UCSD-AML1 (cell line): ENCODE measurements around the gene BPIFA2.
"Not testable (repeated sequence)": the region's sequence is repeated elsewhere in the genome, so short reads cannot be mapped to it uniquely, and the experiment has no call there.

Experiments
- DNase-seq: peaks from one replicate; lab custom pipeline; 2025; ENCODE audit not compliant: unreplicated experiment; lab: John Stamatoyannopoulos, UW

The BPIFA2 gene

GRCh38 chr20:33160681-33161080, 7.3 kb upstream of the BPIFA2 start:
- DNase-seq, result no peak

- DNase-seq, result no peak
These were observed 5.6 kb upstream of the BPIFA2 start for GRCh38 chr20:33162313-33162712.

DNA sequence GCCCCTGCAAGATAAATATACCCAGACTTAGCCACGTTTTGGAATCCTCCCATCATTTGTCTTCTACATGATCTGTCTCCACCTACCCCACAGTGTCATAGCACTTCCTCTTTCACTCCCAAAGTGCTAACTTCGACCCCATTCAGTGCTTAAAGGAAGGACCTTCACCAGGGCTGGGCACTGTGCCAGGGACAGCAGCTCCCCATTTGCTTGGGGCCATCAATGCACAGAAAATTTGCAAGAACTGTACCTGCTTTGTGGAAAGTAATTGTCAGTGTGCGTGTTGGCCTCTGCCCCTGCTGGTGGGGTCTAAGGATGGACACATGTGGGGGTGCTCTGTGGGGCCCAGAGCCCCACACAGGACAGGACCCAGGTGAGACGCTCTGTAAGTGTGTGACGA, 5.2 kb upstream of the BPIFA2 start:
- no peak for DNase-seq

GRCh38 chr20:33163856-33164762, 3.9 kb upstream of the BPIFA2 start:
- no peak for DNase-seq

GRCh38 chr20:33164763-33165095, 3.2 kb upstream of the BPIFA2 start:
- no peak for DNase-seq

DNA sequence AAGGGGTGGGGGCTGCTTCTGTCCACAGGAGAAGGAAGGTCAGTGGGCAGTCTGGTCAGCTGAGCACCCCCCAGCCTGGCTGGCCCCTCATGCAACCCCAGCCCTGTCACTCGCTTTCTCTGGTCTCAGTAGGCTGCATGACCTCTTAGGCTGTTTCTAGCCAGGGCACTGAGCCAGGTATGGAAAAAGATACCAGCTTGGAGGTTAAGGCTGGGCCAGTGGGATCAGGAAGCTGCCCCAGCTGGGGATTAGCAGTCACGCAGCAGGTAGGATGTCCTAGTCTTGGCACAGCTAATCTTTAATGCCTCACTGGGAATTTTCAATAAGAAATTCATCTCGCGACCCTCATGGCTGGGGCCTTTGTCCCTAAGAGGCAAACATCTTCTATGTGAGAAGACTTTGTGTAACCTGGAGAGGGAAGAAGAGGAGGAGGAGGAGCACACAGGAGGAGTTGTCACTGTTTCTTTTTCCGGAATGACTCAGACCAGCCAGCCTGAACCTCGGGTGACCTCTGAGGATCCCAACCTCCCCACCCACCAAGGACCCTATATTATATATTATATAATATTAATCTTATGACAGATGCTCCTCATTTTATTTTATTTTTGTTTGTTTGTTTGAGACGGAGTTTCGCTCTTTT, 2.4 kb upstream of the BPIFA2 start:
- no peak for DNase-seq

DNA sequence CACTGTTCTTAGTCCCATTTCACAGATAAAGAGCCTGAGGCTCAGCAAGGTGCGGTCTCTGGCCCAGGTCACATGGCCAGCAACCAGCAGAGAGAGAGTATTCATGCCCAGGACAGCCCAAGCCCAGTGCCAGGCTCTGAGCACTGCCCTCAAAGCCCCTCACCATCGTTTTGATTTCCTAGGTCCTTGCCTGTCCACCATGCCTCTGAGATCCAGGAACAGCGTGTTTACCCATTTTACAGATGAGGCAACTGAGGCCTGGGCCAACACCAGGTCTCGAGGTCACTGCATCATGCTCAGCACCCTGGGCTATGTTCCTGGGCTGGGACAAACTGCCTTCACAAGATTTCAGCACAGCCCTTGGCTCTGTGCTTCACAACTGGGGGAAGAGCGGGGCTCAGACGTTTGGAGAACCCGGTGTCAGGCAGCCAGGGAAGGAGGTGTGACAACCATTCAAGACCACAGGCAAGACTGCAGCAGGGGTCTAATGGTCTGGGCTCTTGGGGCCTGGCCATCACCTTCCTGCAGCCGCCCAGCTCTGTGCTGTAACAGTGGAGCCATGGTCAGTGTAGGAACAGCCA, 1.3 kb upstream of the BPIFA2 start:
- DNase-seq, result no peak

DNA sequence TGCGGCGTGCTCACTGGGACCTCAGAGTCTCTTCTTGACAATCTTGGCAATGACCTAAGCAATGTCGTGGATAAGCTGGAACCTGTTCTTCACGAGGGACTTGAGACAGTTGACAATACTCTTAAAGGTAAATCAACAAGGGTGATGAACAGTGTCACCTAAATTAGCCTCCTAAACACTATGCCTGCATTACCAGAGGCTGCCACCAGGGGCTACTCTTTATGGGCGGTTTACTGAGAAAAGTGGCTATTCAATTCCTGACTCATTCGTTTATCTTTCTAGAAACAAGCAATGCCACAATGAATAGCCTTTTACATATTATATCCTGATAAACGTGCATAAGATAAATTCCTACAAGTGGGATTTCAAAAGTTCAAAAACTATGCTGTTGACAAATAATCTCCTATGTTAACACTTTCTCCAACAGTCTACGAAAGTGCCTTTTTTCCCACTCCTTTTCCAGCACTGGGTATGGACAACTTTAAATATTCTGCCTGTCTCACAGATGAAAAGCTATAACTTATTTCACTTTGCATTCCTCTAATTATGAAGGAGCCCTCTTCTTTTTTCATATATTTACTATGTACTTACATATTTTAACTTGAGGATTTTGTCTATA, 1.3 kb downstream of the BPIFA2 start:
- DNase-seq, result no peak

GRCh38 chr20:33172781-33173180, 4.8 kb downstream of the BPIFA2 start:
- no peak for DNase-seq

- DNase-seq, result no peak
These were observed 7.2 kb downstream of the BPIFA2 start for GRCh38 chr20:33175123-33175522.

GRCh38 chr20:33176101-33176500, 8.1 kb downstream of the BPIFA2 start:
- no peak for DNase-seq

DNA sequence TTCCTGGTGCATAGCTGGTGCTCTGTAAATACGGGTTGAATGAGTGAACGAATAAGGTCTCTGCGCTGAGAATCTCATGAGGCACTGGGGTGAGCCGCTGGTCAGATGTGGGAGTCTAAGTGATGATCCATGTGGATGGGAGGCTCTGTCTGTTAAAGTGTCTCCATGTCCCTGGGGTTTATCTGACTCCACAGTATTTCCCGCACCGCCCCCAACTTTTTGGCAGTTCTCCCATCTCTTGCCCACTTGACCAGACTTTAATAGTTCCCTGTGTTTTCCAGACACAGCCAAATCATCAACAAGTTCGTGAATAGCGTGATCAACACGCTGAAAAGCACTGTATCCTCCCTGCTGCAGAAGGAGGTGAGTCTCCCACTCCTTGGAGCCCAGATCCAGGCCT, 9.9 kb downstream of the BPIFA2 start:
- DNase-seq, result no peak

DNA sequence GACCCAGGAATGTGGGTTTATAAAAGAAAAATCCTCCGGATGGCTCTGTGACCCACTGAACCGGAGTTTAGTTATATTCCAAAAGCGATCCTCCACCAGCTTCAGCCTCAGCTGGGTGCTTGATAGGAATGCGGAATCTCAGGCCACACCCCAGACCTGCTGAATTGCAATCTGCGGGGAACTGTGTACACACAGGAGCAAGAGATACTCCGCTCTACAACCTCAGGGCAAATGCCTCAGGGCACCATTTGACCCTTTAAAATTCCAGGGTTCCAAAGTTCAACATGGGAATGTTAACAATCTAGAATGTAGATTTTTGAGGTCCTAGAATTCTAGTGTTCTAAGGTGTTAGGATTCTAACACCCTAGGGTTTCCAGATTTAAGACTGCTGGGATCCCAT, 10.8 kb downstream of the BPIFA2 start:
- DNase-seq, result no peak

GRCh38 chr20:33180169-33180568, 12.2 kb downstream of the BPIFA2 start:
- DNase-seq, result no peak

DNA sequence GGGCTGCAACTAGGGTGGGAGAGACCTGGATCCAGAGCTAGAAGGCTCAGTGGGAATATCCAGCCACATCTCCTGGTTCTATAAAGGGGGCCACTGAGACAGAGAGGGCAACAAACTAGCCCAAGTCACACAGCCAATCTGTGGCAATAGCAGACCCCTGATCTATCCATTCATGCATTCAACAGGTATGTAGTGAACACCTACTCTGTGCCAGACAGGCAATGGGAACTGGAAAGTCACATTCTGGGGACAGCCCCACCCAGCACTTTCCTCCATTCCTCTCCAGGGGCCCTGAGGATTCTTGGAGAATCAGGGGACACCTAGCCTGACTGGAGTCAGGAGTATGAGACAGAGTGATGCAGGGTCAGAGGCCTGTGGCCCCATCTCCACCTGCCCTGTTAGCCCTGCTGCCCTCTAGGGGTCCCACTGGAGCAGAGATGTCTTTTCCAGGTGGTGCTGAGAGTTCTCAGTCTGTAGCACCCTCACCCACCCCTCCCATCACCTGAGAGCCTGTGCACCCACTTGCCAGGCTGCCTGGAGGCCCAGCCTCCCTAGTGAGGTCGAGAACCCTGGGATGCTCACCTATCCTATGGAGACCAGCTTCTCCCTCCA, 13.6 kb downstream of the BPIFA2 start:
- no peak for DNase-seq

DNA sequence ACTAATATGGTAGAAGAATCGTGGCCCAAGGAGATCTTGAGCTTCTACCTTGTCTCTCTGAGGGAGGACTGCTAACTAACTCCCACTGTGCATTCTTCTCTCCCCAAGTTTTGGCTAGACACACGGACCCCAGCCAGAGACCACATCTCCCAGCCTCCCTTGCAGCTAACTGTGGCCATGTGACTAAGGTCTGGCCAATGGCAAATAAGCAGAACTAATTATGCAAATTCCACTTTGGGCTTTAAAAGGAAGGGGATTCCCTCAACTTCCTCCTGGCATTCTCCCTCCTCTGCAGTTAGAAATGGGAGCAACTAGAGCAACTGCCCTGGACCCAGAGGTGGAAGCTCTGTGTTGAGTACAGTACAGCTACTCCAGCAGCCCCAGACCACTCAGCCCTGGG, 15.4 kb downstream of the BPIFA2 start:
- DNase-seq, result no peak

DNA sequence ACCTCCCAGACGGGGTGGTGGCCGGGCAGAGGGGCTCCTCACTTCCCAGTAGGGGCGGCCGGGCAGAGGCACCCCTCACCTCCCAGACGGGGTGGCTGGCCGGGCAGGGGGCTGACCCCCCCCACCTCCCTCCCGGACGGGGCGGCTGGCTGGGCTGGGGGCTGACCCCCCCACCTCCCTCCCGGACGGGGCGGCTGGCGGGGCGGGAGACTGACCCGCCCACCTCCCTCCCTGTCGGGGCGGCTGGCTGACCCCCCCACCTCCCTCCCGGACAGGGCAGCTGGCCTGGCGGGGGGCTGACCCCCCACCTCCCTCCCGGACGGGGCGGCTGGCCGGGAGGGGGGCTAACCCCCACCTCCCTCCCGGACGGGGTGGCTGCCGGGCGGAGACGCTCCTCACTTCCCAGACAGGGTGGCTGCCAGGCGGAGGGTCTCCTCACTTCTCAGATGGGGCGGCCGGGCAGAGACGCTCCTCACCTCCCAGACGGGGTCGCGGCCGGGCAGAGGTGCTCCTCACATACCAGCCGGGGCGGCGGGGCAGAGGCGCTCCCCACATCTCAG, 17.2 kb downstream of the BPIFA2 start:
- not testable (repeated sequence) for DNase-seq

DNA sequence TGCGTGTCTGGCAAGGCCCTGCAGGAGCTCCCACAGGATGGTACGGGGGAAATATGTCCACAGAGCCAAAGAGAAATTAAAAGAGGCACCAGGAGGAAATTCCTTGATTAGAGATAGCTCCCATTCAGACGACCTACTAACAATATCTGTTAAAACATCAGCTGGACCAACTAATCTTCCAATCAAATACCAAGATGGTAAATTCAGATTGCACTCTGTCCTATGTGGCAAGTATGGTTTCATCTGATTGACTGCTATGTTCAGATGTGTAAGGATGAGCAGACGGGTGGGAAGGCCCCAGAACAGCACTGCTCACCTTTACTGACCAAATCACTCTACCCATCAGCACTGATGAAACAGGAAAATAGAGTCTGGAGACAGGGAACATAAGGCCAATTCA, 19.5 kb downstream of the BPIFA2 start:
- no peak for DNase-seq

DNA sequence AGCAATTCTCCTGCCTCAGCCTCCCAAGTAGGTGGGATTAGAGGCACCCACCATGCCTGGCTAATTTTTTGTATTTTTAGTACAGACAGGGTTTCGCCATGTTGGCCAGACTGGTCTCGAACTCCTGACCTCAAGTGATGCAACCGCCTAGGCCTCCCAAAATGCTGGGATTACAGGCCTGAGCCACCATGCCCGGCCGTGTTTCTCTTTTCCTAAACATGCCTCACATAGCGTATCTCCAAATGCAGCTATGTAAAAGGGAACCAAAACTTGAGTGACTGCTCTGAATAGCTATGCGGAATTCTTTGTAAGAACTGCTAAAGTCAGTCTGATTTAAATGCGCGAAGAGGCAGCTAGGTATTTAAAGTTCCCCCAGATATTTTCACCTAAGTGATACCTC, 20.5 kb downstream of the BPIFA2 start:
- no peak for DNase-seq

DNA sequence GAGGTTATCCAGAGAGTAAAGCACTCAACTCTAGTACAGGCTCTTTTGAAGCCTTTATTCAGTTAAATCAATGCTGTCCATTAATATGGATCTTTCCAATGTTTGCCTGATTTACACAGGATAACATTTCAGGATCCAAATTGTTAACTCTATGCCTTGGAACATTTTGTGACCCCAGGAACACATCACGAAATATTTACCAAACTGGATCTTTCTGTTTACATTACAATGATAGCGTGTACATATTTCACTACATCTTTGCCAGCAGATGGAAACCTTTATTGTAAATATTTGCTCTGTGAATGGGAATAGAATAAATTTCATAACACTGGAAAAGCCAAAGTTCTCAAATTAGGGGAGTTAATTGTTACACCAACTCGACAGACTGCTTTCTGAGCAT, 23.5 kb downstream of the BPIFA2 start:
- DNase-seq, result no peak

DNA sequence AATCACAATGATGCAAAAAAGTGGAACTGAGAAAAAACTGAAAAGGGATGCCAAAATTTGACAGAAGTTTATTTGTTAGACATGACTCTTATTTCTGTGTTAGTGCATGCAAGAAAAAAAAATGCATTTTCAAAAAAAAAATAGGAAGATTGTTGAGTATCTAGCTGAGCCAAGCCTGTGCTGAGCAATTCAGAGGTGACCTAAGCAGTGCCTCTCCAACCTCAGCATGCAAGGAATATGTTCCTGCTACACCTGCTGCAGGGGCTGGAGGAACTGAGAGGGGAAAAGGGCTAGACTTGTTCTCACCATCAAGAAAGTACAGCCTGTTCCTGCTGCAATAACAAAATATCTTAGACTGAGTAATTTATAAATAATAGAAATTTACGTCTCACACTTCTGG, 24.0 kb downstream of the BPIFA2 start:
- DNase-seq, result no peak
